Measurements from ENCODE around the gene EARS2.

The EARS2 gene

DNA sequence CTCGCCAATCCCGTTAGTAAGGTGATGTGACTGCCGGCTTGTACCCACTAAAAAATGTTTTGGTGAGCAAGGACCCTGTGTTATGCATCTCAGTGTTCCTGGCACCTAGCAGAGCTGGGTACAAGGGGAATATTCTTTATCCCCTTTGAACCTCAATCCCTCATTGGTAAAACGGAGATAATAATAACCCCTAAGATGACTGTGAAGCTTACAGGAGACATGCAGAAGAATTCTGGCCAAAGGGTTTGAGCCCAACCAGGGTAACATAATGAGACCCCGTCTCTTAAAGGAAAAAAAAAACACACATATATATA is 47.8 kb downstream of the EARS2 start:
- Histone ChIP-seq H3K4me3 (ENCODE audit: low read length in 2 of 2) (peak overlapping the region; percentile 59 to 80), H3K27ac (ENCODE audit: low read depth in 2 of 2, low read length in 2 of 2) (peak overlapping the region in 1 of 2 donors; percentile 3), H3K36me3 (ENCODE audit: control insufficient read depth in 2 of 2, insufficient read depth in 2 of 2, low read length in 2 of 2) (peaks cover 0 to 3% of the 10 kb centered on the region in 2 donors)

GRCh38 chr16:23508589-23509440 is 48.3 kb downstream of the EARS2 start:
- Histone ChIP-seq H3K4me3 (ENCODE audit: low read length in 2 of 2) (peak overlapping the region; percentile 59 to 80), H3K9me3 (ENCODE audit: control insufficient read depth in 2 of 2, low read length in 2 of 2) (no peaks in the 10 kb centered on the region), H3K4me1 (ENCODE audit: control insufficient read depth in 2 of 2, insufficient read depth in 2 of 2, low read length in 2 of 2) (peaks cover 16 to 20% of the 10 kb centered on the region in 2 donors), H3K27ac (ENCODE audit: low read depth in 2 of 2, low read length in 2 of 2) (peak overlapping the region in 1 of 2 donors; percentile 9), H3K9ac (ENCODE audit: low read depth in 1 of 2, low read length in 2 of 2) (peak overlapping the region; percentile 63 to 78), H3K27me3 (ENCODE audit: control insufficient read depth in 2 of 2, insufficient read depth in 2 of 2, low read length in 2 of 2) (no peaks in the 10 kb centered on the region), H3K36me3 (ENCODE audit: control insufficient read depth in 2 of 2, insufficient read depth in 2 of 2, low read length in 2 of 2) (peaks cover 0 to 3% of the 10 kb centered on the region in 2 donors)

More for the DNA sequence above, 47.8 kb downstream of the EARS2 start:
- H3K27me3 ChIP-seq (ENCODE audit: control insufficient read depth in 2 of 2, insufficient read depth in 2 of 2, low read length in 2 of 2) = no peaks in the 10 kb centered on the region
- peaks cover 16 to 20% of the 10 kb centered on the region in 2 donors for H3K4me1 ChIP-seq (ENCODE audit: control insufficient read depth in 2 of 2, insufficient read depth in 2 of 2, low read length in 2 of 2)
- H3K9ac ChIP-seq (ENCODE audit: low read depth in 1 of 2, low read length in 2 of 2) = peak overlapping the region; percentile 63 to 78
- H3K9me3 ChIP-seq (ENCODE audit: control insufficient read depth in 2 of 2, low read length in 2 of 2) = no peaks in the 10 kb centered on the region

DNA sequence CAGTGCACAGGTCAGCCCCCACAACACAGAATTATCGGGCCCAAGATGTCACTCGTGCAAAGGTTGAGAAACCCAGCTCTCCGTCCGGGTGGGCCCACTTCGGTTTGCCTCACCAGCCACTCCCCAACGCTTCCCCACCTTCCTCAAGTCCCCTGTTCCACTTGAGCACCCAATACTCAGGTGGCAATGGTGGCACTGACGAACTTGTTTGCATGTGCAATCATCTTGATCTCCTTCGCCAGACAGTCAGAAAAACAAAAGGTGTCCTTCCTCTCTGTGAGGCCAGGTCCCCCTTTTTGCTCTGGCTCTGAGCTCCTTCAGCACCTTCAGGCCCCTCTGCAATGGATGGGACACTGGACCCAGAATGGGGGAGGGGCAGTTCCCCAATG is 50.5 kb downstream of the EARS2 start:
- Histone ChIP-seq H3K9ac (ENCODE audit: low read depth in 1 of 2, low read length in 2 of 2) (no peak overlapping the region), H3K36me3 (ENCODE audit: control insufficient read depth in 2 of 2, insufficient read depth in 2 of 2, low read length in 2 of 2) (peaks cover 0 to 9% of the 10 kb centered on the region in 2 donors), H3K27me3 (ENCODE audit: control insufficient read depth in 2 of 2, insufficient read depth in 2 of 2, low read length in 2 of 2) (no peaks in the 10 kb centered on the region), H3K9me3 (ENCODE audit: control insufficient read depth in 2 of 2, low read length in 2 of 2) (no peaks in the 10 kb centered on the region), H3K4me3 (ENCODE audit: low read length in 2 of 2) (peak overlapping the region in 1 of 2 donors; percentile 41), H3K27ac (ENCODE audit: low read depth in 2 of 2, low read length in 2 of 2) (peak overlapping the region in 1 of 2 donors; percentile 32), H3K4me1 (ENCODE audit: control insufficient read depth in 2 of 2, insufficient read depth in 2 of 2, low read length in 2 of 2) (peaks cover 16 to 20% of the 10 kb centered on the region in 2 donors)

DNA sequence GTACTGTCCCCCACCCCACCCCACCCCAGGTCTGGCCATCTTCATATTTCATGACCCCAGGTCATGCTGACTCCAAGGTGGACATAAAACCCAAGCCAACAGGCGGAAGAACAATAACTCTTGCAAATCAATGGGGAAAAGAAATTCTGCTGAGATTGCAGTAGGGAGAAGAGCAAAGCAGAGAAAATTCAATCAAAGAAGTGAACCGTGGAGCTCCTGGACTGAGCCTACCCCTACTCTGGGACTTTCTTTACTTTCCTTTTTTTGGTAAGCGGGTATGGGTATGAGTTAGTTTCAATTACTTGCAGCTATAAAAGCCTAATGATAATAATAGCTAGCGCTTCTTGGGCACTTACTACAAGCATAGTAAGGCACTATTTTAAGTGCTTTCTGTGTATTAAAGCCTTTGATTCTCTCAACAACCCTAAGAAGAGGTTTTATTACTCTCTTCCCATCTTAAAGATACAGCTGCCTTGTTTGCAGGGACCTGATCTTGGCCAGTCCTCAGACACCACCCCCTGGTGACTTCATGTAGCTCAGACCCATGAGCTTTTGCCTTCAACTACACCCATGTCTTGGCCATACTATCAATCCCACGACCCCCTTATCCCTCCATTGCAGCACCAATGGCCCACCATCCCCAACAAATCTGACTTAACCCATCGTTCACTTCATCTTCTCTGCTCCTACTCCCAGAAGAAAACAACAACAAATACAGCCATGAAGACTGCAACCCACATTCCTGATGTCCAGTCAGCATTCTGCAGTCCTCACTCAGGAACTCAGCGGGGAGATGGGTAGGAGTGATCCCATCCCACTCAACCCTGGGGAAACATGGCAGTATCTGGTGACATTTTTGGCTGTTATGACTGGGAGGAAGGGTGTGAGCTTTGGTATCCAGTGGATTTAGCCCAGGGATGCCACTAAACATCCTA is 51.2 kb downstream of the EARS2 start:
- Histone ChIP-seq H3K9me3 (ENCODE audit: control insufficient read depth in 2 of 2, low read length in 2 of 2) (no peaks in the 10 kb centered on the region), H3K36me3 (ENCODE audit: control insufficient read depth in 2 of 2, insufficient read depth in 2 of 2, low read length in 2 of 2) (peaks cover 0 to 12% of the 10 kb centered on the region in 2 donors), H3K27me3 (ENCODE audit: control insufficient read depth in 2 of 2, insufficient read depth in 2 of 2, low read length in 2 of 2) (no peaks in the 10 kb centered on the region), H3K9ac (ENCODE audit: low read depth in 1 of 2, low read length in 2 of 2) (no peak overlapping the region), H3K4me3 (ENCODE audit: low read length in 2 of 2) (peak overlapping the region in 1 of 2 donors; percentile 41), H3K27ac (ENCODE audit: low read depth in 2 of 2, low read length in 2 of 2) (peak overlapping the region in 1 of 2 donors; percentile 32), H3K4me1 (ENCODE audit: control insufficient read depth in 2 of 2, insufficient read depth in 2 of 2, low read length in 2 of 2) (peaks cover 16 to 20% of the 10 kb centered on the region in 2 donors)

- peaks cover 0 to 12% of the 10 kb centered on the region in 2 donors for H3K36me3 ChIP-seq (ENCODE audit: control insufficient read depth in 2 of 2, insufficient read depth in 2 of 2, low read length in 2 of 2)
- no peaks in the 10 kb centered on the region for H3K9me3 ChIP-seq (ENCODE audit: control insufficient read depth in 2 of 2, low read length in 2 of 2)
- no peak overlapping the region for H3K4me3 ChIP-seq (ENCODE audit: low read length in 2 of 2)
- no peak overlapping the region for H3K9ac ChIP-seq (ENCODE audit: low read depth in 1 of 2, low read length in 2 of 2)
- H3K27me3 ChIP-seq (ENCODE audit: control insufficient read depth in 2 of 2, insufficient read depth in 2 of 2, low read length in 2 of 2) = no peaks in the 10 kb centered on the region
- no peak overlapping the region for H3K27ac ChIP-seq (ENCODE audit: low read depth in 2 of 2, low read length in 2 of 2)
- H3K4me1 ChIP-seq (ENCODE audit: control insufficient read depth in 2 of 2, insufficient read depth in 2 of 2, low read length in 2 of 2) = peaks cover 14 to 26% of the 10 kb centered on the region in 2 donors
These were observed 51.9 kb downstream of the EARS2 start for GRCh38 chr16:23505180-23505665.

- no peak overlapping the region for H3K4me3 ChIP-seq (ENCODE audit: low read length in 2 of 2)
- no peaks in the 10 kb centered on the region for H3K27me3 ChIP-seq (ENCODE audit: control insufficient read depth in 2 of 2, insufficient read depth in 2 of 2, low read length in 2 of 2)
- peak overlapping the region in 1 of 2 donors; percentile 6 for H3K27ac ChIP-seq (ENCODE audit: low read depth in 2 of 2, low read length in 2 of 2)
- peaks cover 17 to 30% of the 10 kb centered on the region in 2 donors for H3K4me1 ChIP-seq (ENCODE audit: control insufficient read depth in 2 of 2, insufficient read depth in 2 of 2, low read length in 2 of 2)
- no peak overlapping the region for H3K9ac ChIP-seq (ENCODE audit: low read depth in 1 of 2, low read length in 2 of 2)
- peaks cover 0 to 12% of the 10 kb centered on the region in 2 donors for H3K36me3 ChIP-seq (ENCODE audit: control insufficient read depth in 2 of 2, insufficient read depth in 2 of 2, low read length in 2 of 2)
- H3K9me3 ChIP-seq (ENCODE audit: control insufficient read depth in 2 of 2, low read length in 2 of 2) = no peaks in the 10 kb centered on the region
These were observed 52.5 kb downstream of the EARS2 start for GRCh38 chr16:23504453-23505179.

DNA sequence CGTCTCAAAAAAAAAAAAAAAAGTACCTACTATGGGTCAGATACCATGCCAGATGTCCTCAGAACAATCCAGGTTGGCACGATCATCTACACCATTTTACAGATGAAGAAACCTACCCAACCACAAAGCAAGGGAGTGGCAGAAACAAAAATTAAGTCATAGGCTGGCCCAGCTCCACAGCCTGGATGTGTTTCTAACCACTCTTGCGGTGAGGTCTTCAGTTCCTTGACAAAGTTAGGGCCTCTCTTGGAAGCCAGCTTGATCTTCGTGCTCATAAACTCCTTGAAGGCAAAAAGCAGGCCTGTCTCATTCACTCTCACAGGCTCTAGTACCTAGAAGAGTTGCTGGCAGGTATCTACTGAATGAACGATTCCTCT is 53.1 kb downstream of the EARS2 start:
- Histone ChIP-seq H3K9me3 (ENCODE audit: control insufficient read depth in 2 of 2, low read length in 2 of 2) (no peaks in the 10 kb centered on the region), H3K36me3 (ENCODE audit: control insufficient read depth in 2 of 2, insufficient read depth in 2 of 2, low read length in 2 of 2) (peaks cover 0 to 12% of the 10 kb centered on the region in 2 donors), H3K4me1 (ENCODE audit: control insufficient read depth in 2 of 2, insufficient read depth in 2 of 2, low read length in 2 of 2) (peaks cover 12 to 30% of the 10 kb centered on the region in 2 donors), H3K9ac (ENCODE audit: low read depth in 1 of 2, low read length in 2 of 2) (no peak overlapping the region), H3K4me3 (ENCODE audit: low read length in 2 of 2) (no peak overlapping the region), H3K27ac (ENCODE audit: low read depth in 2 of 2, low read length in 2 of 2) (peak overlapping the region in 1 of 2 donors; percentile 6), H3K27me3 (ENCODE audit: control insufficient read depth in 2 of 2, insufficient read depth in 2 of 2, low read length in 2 of 2) (no peaks in the 10 kb centered on the region)

- Histone ChIP-seq H3K27ac (ENCODE audit: low read depth in 2 of 2, low read length in 2 of 2) (no peak overlapping the region), H3K4me3 (ENCODE audit: low read length in 2 of 2) (no peak overlapping the region), H3K27me3 (ENCODE audit: control insufficient read depth in 2 of 2, insufficient read depth in 2 of 2, low read length in 2 of 2) (no peaks in the 10 kb centered on the region), H3K4me1 (ENCODE audit: control insufficient read depth in 2 of 2, insufficient read depth in 2 of 2, low read length in 2 of 2) (peaks cover 7 to 25% of the 10 kb centered on the region in 2 donors), H3K36me3 (ENCODE audit: control insufficient read depth in 2 of 2, insufficient read depth in 2 of 2, low read length in 2 of 2) (peaks cover 0 to 12% of the 10 kb centered on the region in 2 donors), H3K9ac (ENCODE audit: low read depth in 1 of 2, low read length in 2 of 2) (no peak overlapping the region), H3K9me3 (ENCODE audit: control insufficient read depth in 2 of 2, low read length in 2 of 2) (no peaks in the 10 kb centered on the region)
These were observed 54.7 kb downstream of the EARS2 start for GRCh38 chr16:23502466-23502865.

- H3K27me3 ChIP-seq (ENCODE audit: control insufficient read depth in 2 of 2, insufficient read depth in 2 of 2, low read length in 2 of 2) = no peaks in the 10 kb centered on the region
- peaks cover 7 to 19% of the 10 kb centered on the region in 2 donors for H3K4me1 ChIP-seq (ENCODE audit: control insufficient read depth in 2 of 2, insufficient read depth in 2 of 2, low read length in 2 of 2)
- no peak overlapping the region for H3K27ac ChIP-seq (ENCODE audit: low read depth in 2 of 2, low read length in 2 of 2)
- no peak overlapping the region for H3K9ac ChIP-seq (ENCODE audit: low read depth in 1 of 2, low read length in 2 of 2)
- H3K36me3 ChIP-seq (ENCODE audit: control insufficient read depth in 2 of 2, insufficient read depth in 2 of 2, low read length in 2 of 2) = peaks cover 0 to 12% of the 10 kb centered on the region in 2 donors
- no peak overlapping the region for H3K4me3 ChIP-seq (ENCODE audit: low read length in 2 of 2)
- H3K9me3 ChIP-seq (ENCODE audit: control insufficient read depth in 2 of 2, low read length in 2 of 2) = no peaks in the 10 kb centered on the region
These were observed 55.9 kb downstream of the EARS2 start for GRCh38 chr16:23501291-23501690.
